RWPE2 (cell line): Measurements from ENCODE around the gene RNF112.
"Not testable (repeated sequence)": the region's sequence is repeated elsewhere in the genome, so short reads cannot be mapped to it uniquely, and the experiment has no call there.

Experiments
- ATAC-seq: fragments of 200-7000 bp; cut with Tn5 transposase; 3 replicates; pipeline ENCODE4 v1.9.1; 2021; ENCODE audit warnings: low read depth
- DNase-seq: peaks from one replicate; pipeline ENCODE4 v3.0.0-alpha.2; 2020; ENCODE audit warnings: low spot score
- H3K27ac ChIP-seq: fragments of 450-650 bp; 2 replicates; pipeline ENCODE4 v1.5.1; 2017; ENCODE audit warnings: mild to moderate bottlenecking; ENCODE audit not compliant: poor library complexity, severe bottlenecking
- H3K27me3 ChIP-seq: fragments of 250-450 bp; sonication (Bioruptor Pico); 2 replicates; pipeline ENCODE4 v1.5.1; 2021; ENCODE audit warnings: mild to moderate bottlenecking, moderate library complexity; ENCODE audit not compliant: insufficient read depth, poor library complexity, severe bottlenecking
- H3K36me3 ChIP-seq: fragments of 250-450 bp; sonication (Bioruptor Pico); 2 replicates; pipeline ENCODE4 v1.5.1; 2020; ENCODE audit warnings: low read depth, mild to moderate bottlenecking, moderate library complexity
- H3K4me1 ChIP-seq: fragments of 250-450 bp; sonication (Bioruptor Pico); 2 replicates; pipeline ENCODE4 v1.5.1; 2021; ENCODE audit warnings: mild to moderate bottlenecking, moderate library complexity; ENCODE audit not compliant: insufficient read depth, poor library complexity, severe bottlenecking
- H3K4me3 ChIP-seq: fragments of 250-450 bp; sonication (Bioruptor Pico); 2 replicates; pipeline ENCODE4 v1.5.1; 2021; ENCODE audit warnings: mild to moderate bottlenecking, moderate library complexity; ENCODE audit not compliant: severe bottlenecking
- H3K9me3 ChIP-seq: fragments of 250-450 bp; sonication (Bioruptor Pico); 2 replicates; pipeline ENCODE4 v1.5.1; 2021; ENCODE audit warnings: mild to moderate bottlenecking, moderate library complexity; ENCODE audit not compliant: severe bottlenecking
- TF ChIP-seq, protein P1 (sequence below): fragments of 450-650 bp; IDR thresholded peaks from one replicate; pipeline ENCODE4 v1.5.1; 2017; ENCODE audit warnings: mild to moderate bottlenecking, moderate library complexity; ENCODE audit not compliant: poor library complexity, severe bottlenecking

RNF112 gene

DNA sequence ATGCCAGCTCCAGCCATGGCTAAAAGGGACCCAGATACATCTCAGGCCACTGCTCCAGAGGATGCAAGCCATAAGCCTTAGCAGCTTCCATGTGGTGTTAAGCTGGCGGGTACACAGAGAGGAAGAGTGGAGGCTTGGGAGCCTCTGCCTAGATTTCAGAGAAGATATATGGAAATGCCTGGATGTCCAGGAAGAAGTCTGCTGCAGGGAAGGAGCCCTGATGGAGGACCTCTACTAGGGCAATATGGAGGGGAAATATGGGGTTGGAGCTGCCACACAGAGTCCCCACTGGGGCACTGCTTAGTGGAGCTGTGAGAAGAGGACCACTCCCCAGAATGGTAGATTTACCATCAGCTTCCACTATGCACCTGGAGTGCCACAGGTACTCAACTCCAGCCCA lies 32.1 kb downstream of the RNF112 start:
- H3K4me3 ChIP-seq, result no peak overlapping the region
- DNase-seq (no peak), ATAC-seq (no peak)
- TF ChIP-seq, protein P1, sequence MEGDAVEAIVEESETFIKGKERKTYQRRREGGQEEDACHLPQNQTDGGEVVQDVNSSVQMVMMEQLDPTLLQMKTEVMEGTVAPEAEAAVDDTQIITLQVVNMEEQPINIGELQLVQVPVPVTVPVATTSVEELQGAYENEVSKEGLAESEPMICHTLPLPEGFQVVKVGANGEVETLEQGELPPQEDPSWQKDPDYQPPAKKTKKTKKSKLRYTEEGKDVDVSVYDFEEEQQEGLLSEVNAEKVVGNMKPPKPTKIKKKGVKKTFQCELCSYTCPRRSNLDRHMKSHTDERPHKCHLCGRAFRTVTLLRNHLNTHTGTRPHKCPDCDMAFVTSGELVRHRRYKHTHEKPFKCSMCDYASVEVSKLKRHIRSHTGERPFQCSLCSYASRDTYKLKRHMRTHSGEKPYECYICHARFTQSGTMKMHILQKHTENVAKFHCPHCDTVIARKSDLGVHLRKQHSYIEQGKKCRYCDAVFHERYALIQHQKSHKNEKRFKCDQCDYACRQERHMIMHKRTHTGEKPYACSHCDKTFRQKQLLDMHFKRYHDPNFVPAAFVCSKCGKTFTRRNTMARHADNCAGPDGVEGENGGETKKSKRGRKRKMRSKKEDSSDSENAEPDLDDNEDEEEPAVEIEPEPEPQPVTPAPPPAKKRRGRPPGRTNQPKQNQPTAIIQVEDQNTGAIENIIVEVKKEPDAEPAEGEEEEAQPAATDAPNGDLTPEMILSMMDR, result no peak
- H3K9me3 ChIP-seq, result no peaks in the 10 kb centered on the region
- no peaks in the 10 kb centered on the region for H3K27me3 ChIP-seq
- H3K36me3 ChIP-seq, result no peaks in the 10 kb centered on the region
- H3K4me1 ChIP-seq, result peaks cover 4% of the 10 kb centered on the region
- H3K27ac ChIP-seq, result no peak overlapping the region

DNA sequence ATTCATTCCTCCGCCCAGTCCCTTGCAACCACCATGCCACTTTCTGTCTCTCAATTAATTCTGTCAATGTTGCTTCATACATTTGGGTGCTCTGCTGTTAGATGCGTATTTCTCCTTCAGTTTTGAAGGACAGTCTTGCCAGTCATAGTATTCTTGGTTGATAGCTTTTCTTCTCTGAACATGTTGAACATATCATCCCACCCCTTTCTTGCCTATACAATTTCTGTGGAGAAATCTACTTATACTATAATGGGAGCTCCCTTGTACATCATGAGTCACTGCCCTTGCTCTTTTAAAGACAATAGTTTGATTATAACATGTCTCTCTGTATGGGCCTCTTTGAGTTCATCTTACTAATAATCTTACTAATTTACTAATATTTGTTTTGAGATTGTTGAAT lies 34.1 kb downstream of the RNF112 start:
- Histone ChIP-seq H3K27me3 (no peaks in the 10 kb centered on the region), H3K9me3 (no peaks in the 10 kb centered on the region), H3K27ac (no peak overlapping the region), H3K36me3 (no peaks in the 10 kb centered on the region), H3K4me3 (no peak overlapping the region), H3K4me1 (peaks cover 13% of the 10 kb centered on the region)
- TF ChIP-seq, protein P1, result no peak
- ATAC-seq (no peak), DNase-seq (no peak)

DNA sequence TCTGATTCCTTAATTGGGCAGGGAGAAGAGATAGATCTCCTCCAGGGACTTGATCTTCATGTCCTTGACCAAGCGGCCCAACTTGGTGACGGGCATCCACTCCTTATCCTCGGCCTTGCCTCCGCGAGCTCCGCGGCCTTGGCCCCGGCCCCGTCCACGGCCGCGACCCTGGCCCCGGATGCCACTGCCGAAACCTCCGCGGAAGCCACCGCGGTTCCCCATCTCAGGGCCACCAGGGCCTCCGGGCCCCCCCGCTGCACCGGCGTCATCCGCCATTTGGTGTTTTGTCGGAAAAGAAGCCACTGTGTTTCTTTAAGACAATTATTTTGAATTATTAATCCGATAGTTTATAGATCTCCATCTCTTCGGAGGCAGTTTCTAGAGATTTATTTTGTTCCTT lies 35.5 kb downstream of the RNF112 start:
- H3K4me1 ChIP-seq, result peaks cover 13% of the 10 kb centered on the region
- not testable (repeated sequence) for H3K9me3 ChIP-seq, DNase-seq, H3K27me3 ChIP-seq, ATAC-seq, H3K27ac ChIP-seq, H3K4me3 ChIP-seq, H3K36me3 ChIP-seq

DNA sequence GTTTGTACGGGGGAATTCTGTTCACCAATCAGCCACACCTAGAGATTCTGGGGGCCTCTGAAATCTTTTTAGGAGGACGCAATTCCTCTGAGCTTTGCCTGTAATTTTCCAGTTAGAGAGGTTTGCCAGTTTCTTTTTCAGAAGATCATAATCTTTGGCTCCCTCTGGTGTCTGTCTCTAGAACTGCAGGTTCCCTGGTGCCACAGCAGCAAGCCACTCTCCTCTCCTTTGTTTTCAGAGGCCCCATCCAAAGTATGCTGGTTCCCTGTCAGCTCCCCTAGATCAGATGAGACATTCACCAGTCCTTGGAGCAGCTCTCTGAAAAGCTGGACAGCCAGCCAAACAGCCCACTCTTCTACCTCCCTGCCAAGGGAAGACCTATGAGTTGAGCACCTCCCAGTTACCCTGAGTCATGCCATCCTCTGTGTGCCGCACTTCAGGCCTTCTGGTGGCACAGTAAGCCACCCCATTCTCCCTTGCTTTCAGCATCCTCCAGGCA lies 36.1 kb downstream of the RNF112 start:
- no peak for DNase-seq

DNA sequence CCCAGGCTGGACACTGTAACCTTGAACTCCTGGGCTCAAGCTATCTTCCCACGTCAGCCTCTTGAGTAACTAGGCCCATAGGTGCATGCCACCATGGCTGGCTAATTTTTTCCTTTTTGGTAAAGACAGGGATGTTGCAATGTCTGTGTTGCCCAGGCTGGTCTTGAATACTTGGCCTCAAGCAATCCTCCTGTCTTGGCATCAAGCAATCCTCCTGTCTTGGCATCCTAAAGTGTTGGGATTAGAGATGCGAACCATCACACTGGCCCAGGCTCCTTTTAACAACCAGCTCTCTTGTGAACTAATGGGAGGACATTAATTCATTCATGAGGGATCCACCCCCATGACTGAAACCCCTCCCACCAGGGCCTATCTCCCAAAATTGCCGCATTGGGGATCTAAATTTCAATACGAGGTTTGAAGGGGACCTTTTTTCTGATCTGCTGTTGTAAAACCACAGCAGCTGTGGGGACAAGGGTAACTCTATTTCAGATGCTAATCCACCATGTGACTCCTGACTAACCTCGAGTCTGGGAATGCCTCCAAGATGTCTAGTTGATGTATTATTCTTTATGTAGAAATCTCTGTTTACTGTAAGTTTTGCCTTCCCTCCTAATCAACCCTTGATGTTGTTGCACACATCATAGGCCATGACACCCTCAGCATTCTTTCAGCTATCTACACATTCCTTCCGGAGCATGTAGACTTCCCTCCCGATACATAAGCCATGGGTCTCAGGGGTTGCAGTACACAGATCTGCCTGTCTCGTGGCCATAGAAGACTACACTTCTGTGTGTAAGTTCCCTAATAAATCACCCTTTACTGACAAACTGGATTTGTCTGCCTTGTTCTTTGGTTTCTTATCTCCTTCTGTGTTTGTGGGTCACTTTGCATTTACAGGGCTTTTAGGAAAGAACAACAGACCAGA lies 37.6 kb downstream of the RNF112 start:
- Histone ChIP-seq H3K27ac (peak overlapping the region; percentile 16), H3K4me3 (no peak overlapping the region), H3K9me3 (no peaks in the 10 kb centered on the region), H3K36me3 (no peaks in the 10 kb centered on the region), H3K27me3 (no peaks in the 10 kb centered on the region), H3K4me1 (peaks cover 13% of the 10 kb centered on the region)
- DNase-seq, result no peak
- ATAC-seq, result peak; percentile 88
- TF ChIP-seq, protein P1, result no peak

More for the DNA sequence above, 36.1 kb downstream of the RNF112 start:
- H3K36me3 ChIP-seq, result no peaks in the 10 kb centered on the region
- TF ChIP-seq, protein P1, result peak; percentile 87
- H3K4me3 ChIP-seq, result no peak overlapping the region
- no peaks in the 10 kb centered on the region for H3K27me3 ChIP-seq
- peaks cover 13% of the 10 kb centered on the region for H3K4me1 ChIP-seq
- no peaks in the 10 kb centered on the region for H3K9me3 ChIP-seq
- no peak overlapping the region for H3K27ac ChIP-seq
- no peak; the same call in 2 of the 3 replicates for ATAC-seq
